ENCODE data around the gene EIF4G3. TPM values are rescaled to one million over a fixed set of nuclear protein-coding genes. Genes with fewer than 3 reads are reported as not detected.

EIF4G3 gene
- total RNA-seq, 1 donor from 2014 or later, result 66.8 TPM

DNA sequence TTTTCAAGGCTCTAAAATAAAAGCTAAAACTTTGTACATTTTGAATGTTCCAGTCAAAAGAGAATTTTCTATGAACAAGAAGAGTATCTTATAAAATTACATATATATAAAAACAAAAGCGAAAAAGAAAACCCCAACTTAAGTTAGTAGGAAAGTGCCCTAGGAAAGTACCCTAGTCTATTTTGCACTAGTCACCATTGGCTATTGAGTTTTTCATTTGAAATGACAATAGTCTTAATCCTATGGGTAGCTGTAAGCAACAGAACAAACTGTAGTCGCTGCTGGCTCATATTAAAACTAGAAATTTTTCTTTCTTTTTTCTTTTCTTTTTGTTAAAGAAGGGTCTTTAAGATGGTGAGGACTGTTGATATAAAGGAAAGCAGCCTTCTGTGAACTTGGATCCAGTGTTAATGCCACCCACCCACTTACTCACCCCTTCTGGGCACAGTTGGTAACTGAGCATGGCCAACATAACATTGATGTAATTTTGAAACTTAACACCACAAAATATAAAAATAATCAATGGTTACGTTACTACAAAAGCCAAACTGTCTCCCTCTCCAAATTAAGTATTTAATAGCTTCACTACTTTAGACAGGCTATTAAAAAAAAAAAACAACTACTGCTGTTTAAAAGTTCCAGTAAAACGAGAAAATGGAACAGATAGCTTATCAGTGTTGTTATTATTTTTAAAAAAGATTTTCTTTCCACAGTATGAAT, 177.0 kb downstream of the EIF4G3 start:
- peaks cover 15% of the 10 kb centered on the region for H3K36me3 Mint-ChIP-seq (ENCODE audit: low read depth)
- no peaks in the 10 kb centered on the region for H3K9me3 Mint-ChIP-seq
- no peak for DNase-seq
- intact Hi-C loops (cut with micrococcal nuclease), result no loop called here
- no peak overlapping the region for H3K27ac Mint-ChIP-seq
- peaks cover 11% of the 10 kb centered on the region for H3K4me1 Mint-ChIP-seq
- no peak overlapping the region for H3K4me3 Mint-ChIP-seq
- H3K27me3 Mint-ChIP-seq, result no peaks in the 10 kb centered on the region

DNA sequence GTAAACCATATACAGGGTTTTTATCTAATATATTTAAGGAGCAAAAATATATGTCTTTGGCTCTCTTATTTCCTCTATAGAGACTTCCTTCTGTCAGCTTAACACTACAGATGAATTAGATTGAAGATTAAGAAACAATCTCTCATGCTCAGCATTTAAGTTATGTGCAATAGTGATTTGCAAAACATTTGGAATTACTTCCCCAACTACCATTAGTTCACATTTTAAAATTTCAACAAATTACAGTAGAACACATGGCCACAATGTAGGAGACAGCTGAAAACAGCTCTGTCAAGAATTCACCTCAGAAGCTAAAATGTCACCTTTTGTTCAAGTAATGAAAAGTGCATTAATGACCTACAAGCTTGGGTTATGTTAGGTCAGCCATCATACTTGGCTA, 177.9 kb downstream of the EIF4G3 start:
- H3K4me3 Mint-ChIP-seq, result no peak overlapping the region
- H3K4me1 Mint-ChIP-seq, result peaks cover 9% of the 10 kb centered on the region
- peaks cover 15% of the 10 kb centered on the region for H3K36me3 Mint-ChIP-seq (ENCODE audit: low read depth)
- no peak for DNase-seq
- H3K9me3 Mint-ChIP-seq, result no peaks in the 10 kb centered on the region
- H3K27ac Mint-ChIP-seq, result no peak overlapping the region
- no peaks in the 10 kb centered on the region for H3K27me3 Mint-ChIP-seq
- intact Hi-C loops (cut with micrococcal nuclease), result no loop called here

- H3K4me1 Mint-ChIP-seq, result peaks cover 12% of the 10 kb centered on the region
- peaks cover 15% of the 10 kb centered on the region for H3K36me3 Mint-ChIP-seq (ENCODE audit: low read depth)
- peak; percentile 13 for DNase-seq
- no peak overlapping the region for H3K27ac Mint-ChIP-seq
- H3K9me3 Mint-ChIP-seq, result no peaks in the 10 kb centered on the region
- H3K4me3 Mint-ChIP-seq, result no peak overlapping the region
- no peaks in the 10 kb centered on the region for H3K27me3 Mint-ChIP-seq
- intact Hi-C loops (cut with micrococcal nuclease), result no loop called here
Observed at GRCh38 chr1:20997602-20998224, 179.0 kb downstream of the EIF4G3 start.

GRCh38 chr1:20996554-20996953, 180.1 kb downstream of the EIF4G3 start:
- Mint-ChIP-seq H3K27ac (no peak overlapping the region), H3K9me3 (no peaks in the 10 kb centered on the region), H3K36me3 (ENCODE audit: low read depth) (peaks cover 11% of the 10 kb centered on the region), H3K27me3 (no peaks in the 10 kb centered on the region), H3K4me3 (no peak overlapping the region), H3K4me1 (peaks cover 24% of the 10 kb centered on the region)
- intact Hi-C loops (cut with micrococcal nuclease), result no loop called here
- DNase-seq, result no peak

DNA sequence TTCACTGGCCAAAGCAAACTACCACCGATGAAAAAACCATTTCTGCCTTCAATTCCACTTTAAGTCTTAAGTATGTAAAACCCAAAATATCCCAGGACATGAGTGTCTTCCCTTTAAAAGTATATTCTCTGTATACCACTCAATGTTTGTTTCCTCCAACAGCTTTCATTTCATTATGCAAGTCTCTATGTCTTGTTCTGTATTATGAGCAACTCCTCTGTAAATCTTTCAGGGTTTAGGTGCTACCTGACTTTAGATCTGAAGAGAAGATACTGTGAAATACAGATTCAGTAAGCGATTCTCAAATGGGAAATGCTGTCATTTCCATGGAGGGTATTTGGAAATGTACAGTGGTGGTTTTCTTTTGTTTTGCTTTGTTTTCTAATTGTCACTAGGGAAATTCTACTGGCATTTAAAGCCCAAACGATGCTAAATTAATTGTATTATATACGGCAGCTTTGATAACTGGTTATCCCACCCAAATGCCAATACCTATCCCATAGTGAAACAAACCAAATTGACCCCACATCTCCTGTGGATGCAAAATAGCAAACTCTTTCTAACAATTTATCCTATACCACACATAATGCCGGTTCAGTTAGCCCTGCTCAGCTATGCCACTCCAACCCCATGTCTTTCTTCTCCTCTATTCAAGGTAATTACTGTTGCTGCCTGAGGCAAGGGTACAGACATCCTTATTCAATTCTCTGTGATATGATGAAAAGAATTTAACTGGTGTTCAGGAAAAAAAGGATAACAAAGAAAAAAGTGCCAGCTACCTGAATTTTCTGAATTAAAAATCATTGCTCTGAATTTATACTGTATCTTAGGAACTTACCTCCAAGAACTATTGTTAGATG, 182.8 kb downstream of the EIF4G3 start:
- H3K9me3 Mint-ChIP-seq, result no peaks in the 10 kb centered on the region
- peak; percentile 28 for DNase-seq
- no peaks in the 10 kb centered on the region for H3K27me3 Mint-ChIP-seq
- peaks cover 23% of the 10 kb centered on the region for H3K4me1 Mint-ChIP-seq
- H3K36me3 Mint-ChIP-seq (ENCODE audit: low read depth), result peaks cover 4% of the 10 kb centered on the region
- intact Hi-C loops (cut with micrococcal nuclease), result loop anchor here (5.0 kb wide), 1 partner anchor 183 kb away; the partner anchor contains the start of gene EIF4G3
- no peak overlapping the region for H3K27ac Mint-ChIP-seq
- no peak overlapping the region for H3K4me3 Mint-ChIP-seq

DNA sequence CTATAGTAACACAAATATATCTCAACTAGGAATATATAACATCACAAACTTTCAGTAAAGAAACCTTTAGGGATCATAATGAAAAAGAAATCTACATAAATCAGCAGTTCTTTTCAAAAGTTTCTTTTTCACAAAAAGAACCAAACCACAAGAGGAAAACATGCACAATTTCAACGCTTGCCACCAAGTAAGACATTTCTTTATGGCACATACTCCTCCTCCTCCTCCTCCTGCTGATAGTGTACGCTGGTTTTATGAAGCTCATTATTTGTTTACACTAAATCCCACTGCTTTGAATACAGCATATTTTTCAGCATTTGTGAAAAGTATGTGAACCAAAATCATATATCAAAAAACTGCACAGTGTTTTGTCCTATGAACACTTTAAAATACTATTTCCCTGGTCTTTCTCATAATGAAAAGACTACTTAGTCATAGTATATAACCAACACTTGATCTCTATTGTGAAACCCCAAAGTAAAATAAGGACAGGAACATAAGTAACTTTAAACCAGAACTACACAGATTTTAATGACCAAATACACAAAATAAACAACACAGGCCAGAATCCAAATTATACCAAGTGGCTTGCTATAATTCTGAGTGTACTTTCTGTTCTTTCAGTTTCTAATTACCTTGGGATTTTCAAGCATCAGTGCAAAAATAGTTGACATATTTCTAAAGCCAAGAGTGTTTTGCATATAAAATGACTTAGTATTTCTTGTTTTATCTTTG, 184.2 kb downstream of the EIF4G3 start:
- intact Hi-C loops (cut with micrococcal nuclease), result loop anchor here (1.0 to 5.0 kb wide), 3 partner anchors 30 to 185 kb away; partner anchors contain the start of gene EIF4G3
- H3K27ac Mint-ChIP-seq, result peak overlapping the region; percentile 91
- H3K4me3 Mint-ChIP-seq, result peak overlapping the region; percentile 62
- peak; percentile 51 for DNase-seq
- H3K4me1 Mint-ChIP-seq, result peaks cover 26% of the 10 kb centered on the region
- H3K9me3 Mint-ChIP-seq, result no peaks in the 10 kb centered on the region
- no peaks in the 10 kb centered on the region for H3K27me3 Mint-ChIP-seq
- H3K36me3 Mint-ChIP-seq (ENCODE audit: low read depth), result peaks cover 2% of the 10 kb centered on the region

GRCh38 chr1:20988943-20989342, 187.8 kb downstream of the EIF4G3 start:
- no peaks in the 10 kb centered on the region for H3K9me3 Mint-ChIP-seq
- H3K27me3 Mint-ChIP-seq, result no peaks in the 10 kb centered on the region
- no peak overlapping the region for H3K27ac Mint-ChIP-seq
- H3K4me1 Mint-ChIP-seq, result peaks cover 24% of the 10 kb centered on the region
- H3K4me3 Mint-ChIP-seq, result no peak overlapping the region
- peaks cover 2% of the 10 kb centered on the region for H3K36me3 Mint-ChIP-seq (ENCODE audit: low read depth)
- intact Hi-C loops (cut with micrococcal nuclease), result no loop called here
- no peak for DNase-seq

DNA sequence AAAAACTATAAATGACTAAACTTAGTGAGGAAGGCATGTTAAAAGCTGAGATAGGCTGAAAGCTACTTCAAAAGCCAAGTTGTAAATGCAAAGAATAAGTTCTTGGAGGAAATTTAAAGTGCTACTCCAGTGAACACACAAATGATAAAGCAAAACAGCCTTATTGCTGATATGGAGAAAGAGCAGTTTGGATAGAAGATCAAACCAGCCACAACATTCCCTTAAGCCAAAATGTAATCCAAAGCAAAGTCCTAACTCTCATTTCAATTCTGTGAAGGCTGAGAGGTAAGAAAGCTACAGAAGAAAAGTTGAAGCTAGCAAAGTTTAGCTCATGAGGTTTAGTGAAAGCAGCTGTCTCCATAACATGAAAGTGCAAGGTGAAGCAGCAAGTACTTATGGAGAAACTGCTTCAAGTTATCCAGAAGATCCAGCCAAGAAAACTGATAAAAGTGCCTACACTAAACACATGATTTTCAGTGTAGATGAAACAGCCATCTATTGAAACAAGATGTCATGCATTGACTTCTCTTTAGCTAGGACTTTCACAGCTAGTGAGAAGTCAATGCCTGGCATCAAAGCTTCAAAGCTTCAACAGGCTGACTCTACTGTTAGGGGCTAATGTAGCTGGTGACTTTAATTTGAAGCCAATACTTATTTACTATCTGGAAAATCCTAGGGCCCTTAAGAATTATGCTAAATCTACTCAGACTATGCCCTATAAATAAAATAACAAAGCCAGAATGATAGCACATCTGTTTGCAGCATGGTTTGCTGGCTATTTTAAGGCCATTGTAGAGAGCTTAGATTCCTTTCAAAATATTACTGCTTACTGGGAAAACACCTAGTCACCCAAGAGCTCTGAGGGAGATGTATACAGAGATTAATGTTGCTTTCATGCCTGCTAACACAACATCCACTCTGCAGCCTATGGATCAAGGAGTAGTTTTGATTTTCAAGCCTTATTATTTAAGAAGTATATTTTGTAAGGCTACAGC, 188.6 kb downstream of the EIF4G3 start:
- Mint-ChIP-seq H3K27ac (no peak overlapping the region), H3K9me3 (no peaks in the 10 kb centered on the region), H3K4me1 (peaks cover 20% of the 10 kb centered on the region), H3K27me3 (no peaks in the 10 kb centered on the region), H3K4me3 (no peak overlapping the region), H3K36me3 (ENCODE audit: low read depth) (peaks cover 2% of the 10 kb centered on the region)
- intact Hi-C loops (cut with micrococcal nuclease), result no loop called here
- DNase-seq, result no peak

DNA sequence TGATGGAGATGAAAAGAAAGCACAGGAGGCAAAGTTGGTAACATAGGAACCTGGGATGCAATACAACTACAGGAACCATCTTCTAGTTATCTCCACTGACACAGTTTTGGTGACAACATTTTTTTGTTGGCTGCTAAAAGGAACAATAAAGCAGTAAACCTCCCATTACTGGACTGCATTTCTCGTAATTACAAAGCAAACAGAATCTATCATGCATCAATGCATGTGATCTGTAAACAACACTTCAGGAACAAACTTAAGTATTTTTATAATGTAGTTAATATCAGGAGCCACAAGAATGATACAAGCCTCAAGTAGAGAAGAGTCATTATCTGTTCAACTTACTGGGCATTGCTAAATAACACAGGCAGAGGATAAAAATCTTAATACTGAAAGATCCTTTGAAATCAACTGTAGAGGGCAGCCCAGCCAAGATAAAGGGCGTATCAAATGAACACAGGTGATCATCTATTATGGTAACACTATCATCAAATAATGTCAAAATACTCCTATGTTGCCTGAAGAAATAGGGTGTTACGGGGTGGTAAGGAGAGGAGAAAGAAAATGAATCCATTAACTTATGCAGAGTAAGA, 193.3 kb downstream of the EIF4G3 start:
- H3K9me3 Mint-ChIP-seq, result no peaks in the 10 kb centered on the region
- H3K36me3 Mint-ChIP-seq (ENCODE audit: low read depth), result no peaks in the 10 kb centered on the region
- peaks cover 7% of the 10 kb centered on the region for H3K4me1 Mint-ChIP-seq
- no peaks in the 10 kb centered on the region for H3K27me3 Mint-ChIP-seq
- no peak for DNase-seq
- intact Hi-C loops (cut with micrococcal nuclease), result loop anchor here (5.0 kb wide), 1 partner anchor 214 kb away; no protein-coding TSS in a partner anchor
- no peak overlapping the region for H3K4me3 Mint-ChIP-seq
- H3K27ac Mint-ChIP-seq, result no peak overlapping the region

DNA sequence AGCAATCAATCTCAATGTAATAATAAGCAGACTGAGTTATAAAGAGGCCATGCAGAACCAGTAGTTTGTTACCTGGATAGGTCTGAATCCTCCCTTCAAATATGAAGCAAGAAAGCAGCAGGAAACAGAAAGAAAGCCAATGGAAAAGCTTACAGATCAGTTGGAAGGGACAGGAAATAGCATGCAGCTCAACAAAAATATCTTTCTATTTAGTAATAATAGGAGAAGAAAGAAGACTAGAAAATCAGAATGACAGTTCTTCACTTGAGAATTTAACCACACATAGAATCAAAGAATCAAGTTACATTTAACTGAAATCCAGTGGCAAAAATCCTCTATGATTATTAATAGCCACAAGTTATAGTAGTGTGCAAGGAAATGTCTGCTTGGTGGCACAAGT, 194.4 kb downstream of the EIF4G3 start:
- Mint-ChIP-seq H3K27ac (no peak overlapping the region), H3K9me3 (no peaks in the 10 kb centered on the region), H3K27me3 (no peaks in the 10 kb centered on the region), H3K4me1 (peaks cover 4% of the 10 kb centered on the region), H3K4me3 (no peak overlapping the region), H3K36me3 (ENCODE audit: low read depth) (no peaks in the 10 kb centered on the region)
- intact Hi-C loops (cut with micrococcal nuclease), result loop anchor here (5.0 kb wide), 1 partner anchor 215 kb away; no protein-coding TSS in a partner anchor
- DNase-seq, result no peak

GRCh38 chr1:20981915-20982314, 194.8 kb downstream of the EIF4G3 start:
- H3K27me3 Mint-ChIP-seq, result no peaks in the 10 kb centered on the region
- no peaks in the 10 kb centered on the region for H3K36me3 Mint-ChIP-seq (ENCODE audit: low read depth)
- intact Hi-C loops (cut with micrococcal nuclease), result loop anchor here (5.0 kb wide), 1 partner anchor 215 kb away; no protein-coding TSS in a partner anchor
- no peak overlapping the region for H3K27ac Mint-ChIP-seq
- H3K4me1 Mint-ChIP-seq, result peaks cover 4% of the 10 kb centered on the region
- DNase-seq, result no peak
- H3K9me3 Mint-ChIP-seq, result no peaks in the 10 kb centered on the region
- no peak overlapping the region for H3K4me3 Mint-ChIP-seq

- no peak overlapping the region for H3K27ac Mint-ChIP-seq
- intact Hi-C loops (cut with micrococcal nuclease), result loop anchor here (5.0 kb wide), 1 partner anchor 217 kb away; no protein-coding TSS in a partner anchor
- H3K27me3 Mint-ChIP-seq, result no peaks in the 10 kb centered on the region
- H3K4me1 Mint-ChIP-seq, result peaks cover 4% of the 10 kb centered on the region
- H3K4me3 Mint-ChIP-seq, result no peak overlapping the region
- H3K9me3 Mint-ChIP-seq, result no peaks in the 10 kb centered on the region
- H3K36me3 Mint-ChIP-seq (ENCODE audit: low read depth), result no peaks in the 10 kb centered on the region
- DNase-seq, result no peak
Observed at GRCh38 chr1:20980051-20980450, 196.6 kb downstream of the EIF4G3 start.

All from activated CD4-positive, alpha-beta T cell treated with anti-CD3 and anti-CD28 coated beads, Interleukin-2, amount 10 ng/mL, durations not matched to agents 24 days and 14 days (primary cell).